C4-2B (cell line): ENCODE measurements around the gene PXDC1.
"Not testable (repeated sequence)": the region's sequence is repeated elsewhere in the genome, so short reads cannot be mapped to it uniquely, and the experiment has no call there.

ENCODE experiments used
- H3K27ac ChIP-seq: fragments of 450-650 bp; 2 replicates; pipeline ENCODE4 v1.5.1; 2017
- ZFX ChIP-seq: fragments of 450-650 bp; IDR thresholded peaks from 2 replicates; pipeline ENCODE4 v1.6.1; 2017
- TF ChIP-seq, protein P1 (sequence below): fragments of 450-650 bp; conservative IDR thresholded peaks from 2 replicates; pipeline ENCODE4 v1.5.1; 2017; ENCODE audit warnings: mild to moderate bottlenecking

PXDC1 gene

DNA sequence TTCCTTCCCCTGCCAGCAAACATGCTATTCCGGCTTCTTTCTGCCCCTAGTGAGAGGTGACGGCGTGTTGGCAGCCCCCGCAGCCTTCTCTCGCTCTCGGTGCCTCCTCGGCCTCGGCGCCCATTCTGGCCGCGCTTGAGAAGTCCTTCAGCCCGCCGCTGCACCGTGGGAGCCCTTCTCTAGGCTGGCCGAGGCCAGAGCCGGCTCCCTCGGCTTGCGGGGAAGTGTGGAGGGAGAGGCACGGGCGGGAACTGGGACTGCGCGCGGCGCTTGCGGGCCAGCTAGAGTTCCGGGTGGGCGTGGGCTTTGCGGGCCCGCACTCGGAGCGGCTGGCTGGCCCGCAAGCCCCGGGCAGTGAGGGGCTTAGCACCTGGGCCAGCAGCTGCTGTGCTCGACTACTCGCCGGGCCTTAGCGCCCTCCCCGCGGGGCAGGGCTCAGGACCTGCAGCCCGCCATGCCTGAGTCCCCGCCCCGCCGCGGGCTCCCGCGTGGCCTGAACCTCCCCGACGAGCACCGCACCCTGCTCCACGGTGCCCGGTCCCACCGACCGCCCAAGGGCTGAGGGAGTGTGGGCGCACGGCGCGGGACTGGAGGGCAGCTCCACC is 20.0 kb upstream of the PXDC1 start:
- no peak overlapping the region for H3K27ac ChIP-seq
- TF ChIP-seq, protein P1, sequence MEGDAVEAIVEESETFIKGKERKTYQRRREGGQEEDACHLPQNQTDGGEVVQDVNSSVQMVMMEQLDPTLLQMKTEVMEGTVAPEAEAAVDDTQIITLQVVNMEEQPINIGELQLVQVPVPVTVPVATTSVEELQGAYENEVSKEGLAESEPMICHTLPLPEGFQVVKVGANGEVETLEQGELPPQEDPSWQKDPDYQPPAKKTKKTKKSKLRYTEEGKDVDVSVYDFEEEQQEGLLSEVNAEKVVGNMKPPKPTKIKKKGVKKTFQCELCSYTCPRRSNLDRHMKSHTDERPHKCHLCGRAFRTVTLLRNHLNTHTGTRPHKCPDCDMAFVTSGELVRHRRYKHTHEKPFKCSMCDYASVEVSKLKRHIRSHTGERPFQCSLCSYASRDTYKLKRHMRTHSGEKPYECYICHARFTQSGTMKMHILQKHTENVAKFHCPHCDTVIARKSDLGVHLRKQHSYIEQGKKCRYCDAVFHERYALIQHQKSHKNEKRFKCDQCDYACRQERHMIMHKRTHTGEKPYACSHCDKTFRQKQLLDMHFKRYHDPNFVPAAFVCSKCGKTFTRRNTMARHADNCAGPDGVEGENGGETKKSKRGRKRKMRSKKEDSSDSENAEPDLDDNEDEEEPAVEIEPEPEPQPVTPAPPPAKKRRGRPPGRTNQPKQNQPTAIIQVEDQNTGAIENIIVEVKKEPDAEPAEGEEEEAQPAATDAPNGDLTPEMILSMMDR = no peak
- no peak for TF ChIP-seq ZFX

DNA sequence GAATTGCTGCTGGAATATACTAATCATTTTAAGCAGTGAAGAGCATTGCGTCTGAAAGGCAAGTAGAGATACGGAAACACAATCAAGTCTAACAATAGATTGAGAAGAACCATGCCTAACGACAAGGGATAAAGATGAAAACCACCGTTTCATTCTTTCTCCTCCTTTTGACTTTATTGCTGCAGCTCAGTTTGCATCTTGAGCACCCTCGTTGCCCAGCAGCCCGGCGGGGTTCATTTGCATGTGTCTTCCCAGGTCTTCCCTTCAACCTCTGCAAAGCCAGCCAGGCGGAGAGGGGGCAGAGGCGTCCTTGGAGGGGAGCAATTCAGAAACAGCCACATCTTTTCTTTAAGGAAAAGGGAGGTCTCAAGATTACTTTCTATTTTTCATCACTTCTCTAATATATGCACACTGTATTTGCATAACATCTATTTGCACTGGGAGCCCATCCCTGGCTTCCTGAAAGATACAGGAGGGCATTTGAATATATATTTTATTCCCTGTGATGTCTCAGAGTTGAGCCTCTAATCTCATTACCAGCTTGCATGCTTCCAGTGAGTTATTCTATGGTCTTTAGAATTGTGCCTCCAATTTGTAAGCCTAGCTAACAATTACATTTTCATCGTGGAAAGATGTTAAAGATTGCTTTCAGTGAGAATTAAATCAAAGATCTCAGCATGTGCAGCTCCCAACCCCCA is 18.7 kb upstream of the PXDC1 start:
- H3K27ac ChIP-seq = no peak overlapping the region
- TF ChIP-seq ZFX = no peak
- TF ChIP-seq, protein P1 = no peak

GRCh38 chr6:3769610-3770009 is 18.1 kb upstream of the PXDC1 start:
- TF ChIP-seq, protein P1 = no peak
- no peak for TF ChIP-seq ZFX

DNA sequence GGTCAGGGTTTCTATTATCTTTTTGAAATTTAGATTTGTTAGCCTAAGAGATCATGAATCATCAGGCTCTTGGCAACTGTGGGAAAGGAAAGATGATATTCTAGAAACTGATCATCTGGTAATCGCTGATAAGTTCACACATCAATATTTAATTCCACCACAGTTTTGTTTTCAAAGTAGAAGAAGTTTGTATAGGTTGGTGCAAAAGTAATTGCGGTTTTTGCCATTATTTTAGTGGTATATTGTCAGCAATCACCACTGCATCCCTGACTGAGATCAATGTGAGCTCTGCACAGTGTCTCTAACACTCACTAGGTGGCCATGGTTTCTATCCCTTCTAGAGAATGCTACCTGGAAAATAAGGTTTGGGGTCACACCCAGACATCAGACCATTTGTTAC is 17.0 kb upstream of the PXDC1 start:
- H3K27ac ChIP-seq = no peak overlapping the region
- no peak for TF ChIP-seq ZFX
- TF ChIP-seq, protein P1 = no peak

More at GRCh38 chr6:3769610-3770009, 18.1 kb upstream of the PXDC1 start:
- no peak overlapping the region for H3K27ac ChIP-seq

DNA sequence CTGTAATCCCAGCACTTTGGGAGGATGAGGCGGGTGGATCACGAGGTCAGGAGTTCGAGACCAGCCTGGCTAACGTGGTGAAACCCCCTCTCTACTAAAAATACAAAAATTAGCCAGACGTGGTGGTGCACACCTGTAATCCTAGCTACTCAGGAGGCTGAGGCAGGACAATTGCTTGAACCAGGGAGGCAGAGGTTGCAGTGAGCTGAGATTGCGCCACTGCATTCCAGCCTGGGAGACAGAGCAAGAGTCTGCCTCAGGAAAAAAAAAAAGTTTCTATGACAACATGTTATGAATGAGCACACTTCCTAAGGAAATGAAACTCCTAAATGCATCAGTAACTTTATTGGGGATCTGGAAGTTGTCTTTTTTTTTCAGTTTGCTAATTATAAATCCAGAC is 16.0 kb upstream of the PXDC1 start:
- H3K27ac ChIP-seq = not testable (repeated sequence)

- H3K27ac ChIP-seq = no peak overlapping the region
- TF ChIP-seq, protein P1 = no peak
Observed at GRCh38 chr6:3766214-3766613, 14.7 kb upstream of the PXDC1 start.

DNA sequence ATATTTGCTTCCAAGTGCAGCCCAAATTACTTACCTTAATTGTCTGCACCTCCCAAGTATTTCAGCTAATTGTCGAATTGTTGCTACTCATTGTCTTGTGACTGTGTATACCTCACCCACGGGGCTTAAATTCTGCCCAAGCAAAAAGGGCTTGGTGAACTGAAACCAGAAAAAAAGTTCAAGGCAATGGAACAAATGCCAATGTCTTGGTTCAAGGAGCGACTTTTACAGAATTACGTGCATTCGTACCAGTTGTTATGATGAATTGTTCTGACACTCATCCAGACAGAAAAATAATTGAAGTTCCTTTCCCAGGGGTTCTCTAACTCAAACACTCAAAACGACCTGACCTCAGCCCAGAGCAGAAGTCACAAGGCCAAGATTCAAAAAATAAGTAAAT is 13.9 kb upstream of the PXDC1 start:
- TF ChIP-seq ZFX = no peak

GRCh38 chr6:3764516-3765335 is 13.2 kb upstream of the PXDC1 start:
- TF ChIP-seq, protein P1 = no peak
- no peak for TF ChIP-seq ZFX
- no peak overlapping the region for H3K27ac ChIP-seq

More for the DNA sequence above, 13.9 kb upstream of the PXDC1 start:
- no peak overlapping the region for H3K27ac ChIP-seq
